Measurements from ENCODE around the gene MICALL1. TPM values are rescaled to one million over a fixed set of nuclear protein-coding genes. Genes with fewer than 3 reads are reported as not detected.
"Not testable (repeated sequence)": the region's sequence is repeated elsewhere in the genome, so short reads cannot be mapped to it uniquely, and the experiment has no call there.

Gene MICALL1
- total RNA-seq, 4 donors from 2014 or later, result 26.8 to 87.2 (median 37.3) TPM

GRCh38 chr22:37940698-37941376 lies 34.7 kb downstream of the MICALL1 start:
- no peak for TF ChIP-seq CTCF (IDR thresholded peaks at IDR 0.05)
- no peak for TF ChIP-seq POLR2AphosphoS5 (IDR thresholded peaks at IDR 0.05)
- no peak for TF ChIP-seq POLR2A (IDR thresholded peaks at IDR 0.05)
- 87% methylated on average over 12 of the region's 12 CpGs; no CpG with 5 or more reads in 1 of the 2 donors for WGBS, 2 donors (ENCODE audit: low coverage in 1 of 2)
- peaks cover 0 to 22% (median 12%) of the 10 kb centered on the region in 4 donors for H3K36me3 ChIP-seq
- no peak overlapping the region for H3K4me3 ChIP-seq
- no peaks in the 10 kb centered on the region for H3K4me1 ChIP-seq
- intact Hi-C loops (cut with DNase I; ENCODE audit: low total_unique reads) (loop anchor here (5.0 kb wide), 1 partner anchor 44 kb away; no protein-coding TSS in a partner anchor), in situ Hi-C loops (cut with MboI; ENCODE audit: low pct_ligation_motif_present in 1 of 4, low pct_unique_long_range_greater_than_20kb in 1 of 4, low sequenced_read_pairs in 3 of 4) (no loop called here)
- no peaks in the 10 kb centered on the region for H3K9me3 ChIP-seq
- H3K27me3 ChIP-seq, result no peaks in the 10 kb centered on the region
- DNase-seq, result no peak
- no peak overlapping the region for H3K27ac ChIP-seq

GRCh38 chr22:37942133-37942532 lies 36.0 kb downstream of the MICALL1 start:
- TF ChIP-seq POLR2A (IDR thresholded peaks at IDR 0.05) (no peak), POLR2AphosphoS5 (IDR thresholded peaks at IDR 0.05) (no peak), EP300 (IDR thresholded peaks at IDR 0.05; ENCODE audit: low read depth) (no peak), CTCF (IDR thresholded peaks at IDR 0.05) (no peak)
- 93% methylated on average over 8 of the region's 8 CpGs; no CpG with 5 or more reads in 1 of the 2 donors for WGBS, 2 donors (ENCODE audit: low coverage in 1 of 2)
- no peak for DNase-seq
- Histone ChIP-seq H3K27me3 (no peaks in the 10 kb centered on the region), H3K4me1 (no peaks in the 10 kb centered on the region), H3K27ac (no peak overlapping the region), H3K9me3 (no peaks in the 10 kb centered on the region), H3K36me3 (peaks cover 0 to 22% (median 12%) of the 10 kb centered on the region in 4 donors), H3K4me3 (no peak overlapping the region)
- intact Hi-C loops (cut with DNase I; ENCODE audit: low total_unique reads), result loop anchor here (5.0 kb wide), 1 partner anchor 45 kb away; no protein-coding TSS in a partner anchor
- in situ Hi-C loops (cut with MboI; ENCODE audit: low pct_ligation_motif_present in 1 of 4, low pct_unique_long_range_greater_than_20kb in 1 of 4, low sequenced_read_pairs in 3 of 4), result no loop called here

- TF ChIP-seq CTCF (IDR thresholded peaks at IDR 0.05), result no peak
- TF ChIP-seq EP300 (IDR thresholded peaks at IDR 0.05; ENCODE audit: low read depth), result no peak
- no peak for TF ChIP-seq POLR2A (IDR thresholded peaks at IDR 0.05)
- TF ChIP-seq POLR2AphosphoS5 (IDR thresholded peaks at IDR 0.05), result no peak
- H3K36me3 ChIP-seq, result peaks cover 0 to 21% (median 9%) of the 10 kb centered on the region in 4 donors
- H3K9me3 ChIP-seq, result no peaks in the 10 kb centered on the region
- in situ Hi-C loops (cut with MboI; ENCODE audit: low pct_ligation_motif_present in 1 of 4, low pct_unique_long_range_greater_than_20kb in 1 of 4, low sequenced_read_pairs in 3 of 4) (no loop called here), intact Hi-C loops (cut with DNase I; ENCODE audit: low total_unique reads) (loop anchor here (5.0 kb wide), 1 partner anchor 46 kb away; no protein-coding TSS in a partner anchor)
- H3K4me1 ChIP-seq, result no peaks in the 10 kb centered on the region
- H3K27me3 ChIP-seq, result no peaks in the 10 kb centered on the region
- no peak for DNase-seq
- H3K27ac ChIP-seq, result no peak overlapping the region
- H3K4me3 ChIP-seq, result no peak overlapping the region
- 77 to 82% methylated on average over 11 to 12 of the region's 12 CpGs for WGBS, 2 donors (ENCODE audit: low coverage in 1 of 2)
These were observed 37.2 kb downstream of the MICALL1 start for GRCh38 chr22:37943136-37943824.

- no peaks in the 10 kb centered on the region for H3K4me1 ChIP-seq
- 85 to 95% methylated on average over 5 to 7 of the region's 7 CpGs for WGBS, 2 donors (ENCODE audit: low coverage in 1 of 2)
- H3K9me3 ChIP-seq, result no peaks in the 10 kb centered on the region
- DNase-seq, result no peak
- H3K4me3 ChIP-seq, result no peak overlapping the region
- peaks cover 0 to 19% (median 9%) of the 10 kb centered on the region in 4 donors for H3K36me3 ChIP-seq
- TF ChIP-seq CTCF (IDR thresholded peaks at IDR 0.05) (no peak), POLR2AphosphoS5 (IDR thresholded peaks at IDR 0.05) (no peak), EP300 (IDR thresholded peaks at IDR 0.05; ENCODE audit: low read depth) (no peak), POLR2A (IDR thresholded peaks at IDR 0.05) (no peak)
- intact Hi-C loops (cut with DNase I; ENCODE audit: low total_unique reads), result loop anchor here (5.0 kb wide), 1 partner anchor 47 kb away; no protein-coding TSS in a partner anchor
- no peaks in the 10 kb centered on the region for H3K27me3 ChIP-seq
- in situ Hi-C loops (cut with MboI; ENCODE audit: low pct_ligation_motif_present in 1 of 4, low pct_unique_long_range_greater_than_20kb in 1 of 4, low sequenced_read_pairs in 3 of 4), result no loop called here
- H3K27ac ChIP-seq, result no peak overlapping the region
These were observed 37.7 kb downstream of the MICALL1 start for GRCh38 chr22:37943825-37944198.

- H3K4me1 ChIP-seq; H3K9me3 ChIP-seq; DNase-seq; in situ Hi-C loops (cut with MboI; ENCODE audit: low pct_ligation_motif_present in 1 of 4, low pct_unique_long_range_greater_than_20kb in 1 of 4, low sequenced_read_pairs in 3 of 4); H3K27me3 ChIP-seq; H3K4me3 ChIP-seq; H3K27ac ChIP-seq: not testable (repeated sequence)
- intact Hi-C loops (cut with DNase I; ENCODE audit: low total_unique reads), result loop anchor here (5.0 kb wide), 1 partner anchor 47 kb away; no protein-coding TSS in a partner anchor
- H3K36me3 ChIP-seq, result peaks cover 0 to 16% (median 9%) of the 10 kb centered on the region in 4 donors
- 73 to 92% methylated on average over 6 to 11 of the region's 11 CpGs for WGBS, 2 donors (ENCODE audit: low coverage in 1 of 2)
These were observed 38.3 kb downstream of the MICALL1 start for GRCh38 chr22:37944423-37944822.

GRCh38 chr22:37947142-37947795 lies 41.2 kb downstream of the MICALL1 start:
- H3K9me3 ChIP-seq; DNase-seq; H3K27me3 ChIP-seq; H3K27ac ChIP-seq; in situ Hi-C loops (cut with MboI; ENCODE audit: low pct_ligation_motif_present in 1 of 4, low pct_unique_long_range_greater_than_20kb in 1 of 4, low sequenced_read_pairs in 3 of 4); intact Hi-C loops (cut with DNase I; ENCODE audit: low total_unique reads); H3K36me3 ChIP-seq; H3K4me1 ChIP-seq; H3K4me3 ChIP-seq: not testable (repeated sequence)
- 85 to 86% methylated on average over 7 to 14 of the region's 14 CpGs for WGBS, 2 donors (ENCODE audit: low coverage in 1 of 2)

All from transverse colon (tissue), 4 donors.